GM19395 (cell line): ENCODE measurements around the gene LPIN1.

Source experiments
- ATAC-seq: cut with Tn5 transposase; IDR thresholded peaks from one replicate; pipeline ENCODE4 v1.9.1; 2021; ENCODE audit warnings: mild to moderate bottlenecking, moderate library complexity; ENCODE audit not compliant: unreplicated experiment

Gene LPIN1

GRCh38 chr2:11761259-11761658 is 14.8 kb downstream of the LPIN1 start:
- no peak for ATAC-seq

- ATAC-seq = no peak
Observed at GRCh38 chr2:11762031-11762430, 15.6 kb downstream of the LPIN1 start.

- ATAC-seq = no peak
Observed at GRCh38 chr2:11762799-11763461, 16.5 kb downstream of the LPIN1 start.

- no peak for ATAC-seq
Observed at GRCh38 chr2:11764359-11764758, 17.9 kb downstream of the LPIN1 start.

- no peak for ATAC-seq
Observed at GRCh38 chr2:11764920-11765319, 18.5 kb downstream of the LPIN1 start.

GRCh38 chr2:11765501-11765900 is 19.1 kb downstream of the LPIN1 start:
- ATAC-seq = no peak

- no peak for ATAC-seq
Observed at GRCh38 chr2:11766016-11766415, 19.6 kb downstream of the LPIN1 start.

- ATAC-seq = no peak
Observed at GRCh38 chr2:11767779-11768178, 21.3 kb downstream of the LPIN1 start.

GRCh38 chr2:11768946-11769345 is 22.5 kb downstream of the LPIN1 start:
- no peak for ATAC-seq

GRCh38 chr2:11769516-11769915 is 23.1 kb downstream of the LPIN1 start:
- no peak for ATAC-seq

- ATAC-seq = no peak
Observed at GRCh38 chr2:11770531-11771188, 24.2 kb downstream of the LPIN1 start.

- ATAC-seq = no peak
Observed at GRCh38 chr2:11771971-11772615, 25.7 kb downstream of the LPIN1 start.

- no peak for ATAC-seq
Observed at GRCh38 chr2:11773111-11773510, 26.7 kb downstream of the LPIN1 start.

GRCh38 chr2:11773747-11774525 is 27.5 kb downstream of the LPIN1 start:
- no peak for ATAC-seq

- ATAC-seq = no peak
Observed at GRCh38 chr2:11774600-11774999, 28.2 kb downstream of the LPIN1 start.

GRCh38 chr2:11775384-11775783 is 29.0 kb downstream of the LPIN1 start:
- peak; percentile 79 for ATAC-seq

GRCh38 chr2:11777066-11777782 is 30.8 kb downstream of the LPIN1 start:
- no peak for ATAC-seq

- no peak for ATAC-seq
Observed at GRCh38 chr2:11777886-11778415, 31.5 kb downstream of the LPIN1 start.

- no peak for ATAC-seq
Observed at GRCh38 chr2:11778416-11778815, 32.0 kb downstream of the LPIN1 start.

- peak; percentile 91 for ATAC-seq
Observed at GRCh38 chr2:11778923-11779757, 32.7 kb downstream of the LPIN1 start.
